Esophagus muscularis mucosa (tissue), 4 donors: Measurements from ENCODE around the gene DCC.

Experiments
- EP300 ChIP-seq: sonication (generic); formaldehyde crosslinking; IDR thresholded peaks from one replicate; pipeline ENCODE4 v1.6.1; 2017; ENCODE audit warnings: antibody characterized with exemption
- POLR2A ChIP-seq: fragments of 450-650 bp; IDR thresholded peaks from one replicate; pipeline ENCODE4 v1.6.1; 2017; ENCODE audit warnings: antibody characterized with exemption, moderate library complexity, mild to moderate bottlenecking, low read depth
- POLR2AphosphoS5 ChIP-seq, 2 donors: sonication (generic); formaldehyde crosslinking; IDR thresholded peaks; one replicate each; pipeline ENCODE4 v1.6.1; 2017; ENCODE audit warnings: antibody characterized with exemption in 2 of 2
- TF ChIP-seq, protein P1 (sequence below), 3 experiments: fragments of 200-600 bp in 2 of 3; fragments of 450-650 bp in 1 of 3; sonication (generic) in 2 of 3; IDR thresholded peaks; one replicate each; pipeline ENCODE4 v1.5.1; 2017 to 2019; ENCODE audit warnings: antibody characterized with exemption in 3 of 3, mild to moderate bottlenecking in 2 of 3, moderate library complexity in 1 of 3

DNA sequence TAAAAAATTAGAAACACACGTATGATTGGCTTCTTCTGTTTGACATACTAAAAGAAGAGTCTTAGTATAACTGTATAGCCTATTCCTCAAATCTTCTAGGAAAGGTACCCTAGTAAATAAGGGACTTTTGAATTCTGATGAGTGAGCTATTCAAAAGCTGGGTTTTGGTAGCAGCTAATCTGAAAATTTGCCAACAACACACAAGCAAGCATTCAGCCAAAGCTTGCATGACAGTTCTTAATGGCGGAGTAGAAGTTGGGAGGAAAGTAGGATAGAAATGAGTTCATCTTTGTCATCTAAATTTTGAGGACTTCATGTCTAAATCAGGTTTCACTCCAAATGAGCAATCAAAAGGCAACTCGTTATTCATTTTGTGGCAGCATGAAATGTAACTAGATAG lies 1071.5 kb downstream of the DCC start:
- TF ChIP-seq, protein P1, sequence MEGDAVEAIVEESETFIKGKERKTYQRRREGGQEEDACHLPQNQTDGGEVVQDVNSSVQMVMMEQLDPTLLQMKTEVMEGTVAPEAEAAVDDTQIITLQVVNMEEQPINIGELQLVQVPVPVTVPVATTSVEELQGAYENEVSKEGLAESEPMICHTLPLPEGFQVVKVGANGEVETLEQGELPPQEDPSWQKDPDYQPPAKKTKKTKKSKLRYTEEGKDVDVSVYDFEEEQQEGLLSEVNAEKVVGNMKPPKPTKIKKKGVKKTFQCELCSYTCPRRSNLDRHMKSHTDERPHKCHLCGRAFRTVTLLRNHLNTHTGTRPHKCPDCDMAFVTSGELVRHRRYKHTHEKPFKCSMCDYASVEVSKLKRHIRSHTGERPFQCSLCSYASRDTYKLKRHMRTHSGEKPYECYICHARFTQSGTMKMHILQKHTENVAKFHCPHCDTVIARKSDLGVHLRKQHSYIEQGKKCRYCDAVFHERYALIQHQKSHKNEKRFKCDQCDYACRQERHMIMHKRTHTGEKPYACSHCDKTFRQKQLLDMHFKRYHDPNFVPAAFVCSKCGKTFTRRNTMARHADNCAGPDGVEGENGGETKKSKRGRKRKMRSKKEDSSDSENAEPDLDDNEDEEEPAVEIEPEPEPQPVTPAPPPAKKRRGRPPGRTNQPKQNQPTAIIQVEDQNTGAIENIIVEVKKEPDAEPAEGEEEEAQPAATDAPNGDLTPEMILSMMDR (IDR thresholded peaks at IDR 0.05) = no peak
- TF ChIP-seq EP300 (no peak), POLR2A (no peak), POLR2AphosphoS5 (IDR thresholded peaks at IDR 0.05) (no peak)
